HG03571 (cell line): Measurements from ENCODE around the gene SGSM2.

ENCODE experiments used
- ATAC-seq: cut with Tn5 transposase; IDR thresholded peaks from one replicate; pipeline ENCODE4 v1.9.1; 2021; ENCODE audit not compliant: unreplicated experiment

The SGSM2 gene

GRCh38 chr17:2384439-2385127 is 47.3 kb downstream of the SGSM2 start:
- ATAC-seq, result no peak

- ATAC-seq, result no peak
Observed at GRCh38 chr17:2385240-2386210, 48.2 kb downstream of the SGSM2 start.

- no peak for ATAC-seq
Observed at GRCh38 chr17:2386400-2387085, 49.2 kb downstream of the SGSM2 start.

GRCh38 chr17:2387086-2388019 is 50.1 kb downstream of the SGSM2 start:
- ATAC-seq, result no peak

- no peak for ATAC-seq
Observed at GRCh38 chr17:2388020-2388682, 50.9 kb downstream of the SGSM2 start.

- no peak for ATAC-seq
Observed at GRCh38 chr17:2388683-2389055, 51.4 kb downstream of the SGSM2 start.

GRCh38 chr17:2390199-2390836 is 53.0 kb downstream of the SGSM2 start:
- no peak for ATAC-seq

- ATAC-seq, result no peak
Observed at GRCh38 chr17:2391597-2392251, 54.4 kb downstream of the SGSM2 start.

GRCh38 chr17:2392252-2393173 is 55.2 kb downstream of the SGSM2 start:
- peak; percentile 43 for ATAC-seq

- peak; percentile 36 for ATAC-seq
Observed at GRCh38 chr17:2393174-2393953, 56.1 kb downstream of the SGSM2 start.

- ATAC-seq, result no peak
Observed at GRCh38 chr17:2393954-2394749, 56.9 kb downstream of the SGSM2 start.

- ATAC-seq, result no peak
Observed at GRCh38 chr17:2394775-2395201, 57.5 kb downstream of the SGSM2 start.

- no peak for ATAC-seq
Observed at GRCh38 chr17:2395258-2396181, 58.2 kb downstream of the SGSM2 start.

- ATAC-seq, result no peak
Observed at GRCh38 chr17:2396192-2396567, 58.9 kb downstream of the SGSM2 start.

GRCh38 chr17:2396568-2397246 is 59.4 kb downstream of the SGSM2 start:
- no peak for ATAC-seq
